ENCODE measurements around the gene HMGXB4. TPM values are rescaled to one million over a fixed set of nuclear protein-coding genes. Genes with fewer than 3 reads are reported as not detected.

The HMGXB4 gene
- total RNA-seq, 1 donor from 2014 or later, result 12.5 TPM

Small RNAs within 50 kb of the gene (microRNA-seq; reads per million reads assigned to microRNA genes)
- gene MIR3909 (5.5 reads per million, percentile 23 among the genes with 10 or more reads in this experiment), gene MIR6069 (not detected)

Other genes starting within 250 kb of the HMGXB4 start
- gene ISX, start 191.3 kb upstream of the HMGXB4 start, total RNA-seq, result not detected in 2 replicates
- gene TOM1, start 42.4 kb downstream of the HMGXB4 start, total RNA-seq, result 162 and 176 TPM in 2 replicates
- 35.8 and 60.0 TPM in 2 replicates for gene HMOX1, start 123.6 kb downstream of the HMGXB4 start, total RNA-seq
- gene MCM5, start 142.6 kb downstream of the HMGXB4 start, total RNA-seq, result 5.4 and 12.1 TPM in 2 replicates

Data from myocyte (in vitro differentiated cells).